ENCODE results near the gene FBXW8. TPM values are rescaled to one million over a fixed set of nuclear protein-coding genes. Genes with fewer than 3 reads are reported as not detected.

The FBXW8 gene
- polyA plus RNA-seq, 6 donors from 2014 or later: 7.4 to 15.3 (median 10.9) TPM

- H3K9me3 Mint-ChIP-seq: peaks cover 0 to 2% (median 0%) of the 10 kb centered on the region in 7 donors
- H3K27ac Mint-ChIP-seq: peak overlapping the region in 2 of 6 donors; percentile 56 to 67
- peak overlapping the region in 2 of 8 donors; percentile 40 to 42 for H3K4me3 Mint-ChIP-seq
- peaks cover 9 to 11% of the 10 kb centered on the region in 2 donors for H3K36me3 Mint-ChIP-seq
- peaks cover 8 to 14% (median 9%) of the 10 kb centered on the region in 3 donors for H3K27me3 Mint-ChIP-seq
- no peak for DNase-seq
- peaks cover 3 to 12% (median 6%) of the 10 kb centered on the region in 3 donors for H3K4me1 Mint-ChIP-seq
- ATAC-seq (ENCODE audit: low read depth in 2 of 2): peak in 1 of 2 donors; percentile 28
Measured at GRCh38 chr12:117032593-117033381, 122.0 kb downstream of the FBXW8 start.

DNA sequence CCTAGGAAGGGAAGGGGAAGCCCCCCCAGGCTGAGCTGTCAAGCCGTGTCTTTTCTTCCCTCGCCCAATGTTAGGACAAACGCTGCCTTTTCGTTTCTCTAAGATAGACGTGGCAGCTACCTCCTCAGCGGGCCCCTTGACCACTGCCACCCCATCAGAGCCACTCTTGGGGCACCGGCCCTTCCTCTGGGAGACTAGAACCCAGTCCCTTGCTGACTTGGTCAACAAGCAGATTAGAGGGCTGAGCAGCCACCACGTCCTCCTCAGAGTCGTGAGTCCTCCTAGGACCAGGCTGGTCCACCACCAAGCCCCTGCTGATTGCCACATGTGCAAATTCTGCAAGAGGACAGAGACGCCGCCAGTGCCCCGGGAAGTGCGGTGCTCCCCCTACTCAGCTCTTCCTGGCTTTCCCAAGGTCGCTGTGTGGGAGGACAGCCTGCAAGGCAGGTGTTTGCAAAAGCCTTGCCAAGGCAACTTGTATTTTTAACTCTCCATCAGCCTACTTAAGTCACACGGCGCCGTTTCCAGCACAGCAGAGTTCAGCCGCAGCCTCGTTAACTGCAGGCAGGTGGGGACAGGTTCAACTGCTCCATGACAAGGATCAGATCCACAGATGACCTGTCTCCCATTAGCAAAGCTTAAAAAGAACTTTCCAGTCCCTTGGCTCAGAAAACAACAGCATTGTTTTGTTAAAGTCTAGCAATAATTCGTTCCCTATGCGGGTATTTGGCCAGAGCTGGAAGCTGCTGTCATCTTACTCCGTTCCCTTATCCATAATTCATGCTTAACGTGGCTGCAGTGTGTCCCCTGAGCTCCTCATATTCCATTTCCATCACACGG lies 122.9 kb downstream of the FBXW8 start:
- Mint-ChIP-seq H3K4me3 (peak overlapping the region in 1 of 8 donors; percentile 21), H3K27ac (no peak overlapping the region), H3K27me3 (peaks cover 8 to 14% (median 9%) of the 10 kb centered on the region in 3 donors), H3K9me3 (peaks cover 0 to 2% (median 0%) of the 10 kb centered on the region in 7 donors), H3K4me1 (peaks cover 3 to 12% (median 6%) of the 10 kb centered on the region in 3 donors), H3K36me3 (peaks cover 3 to 8% of the 10 kb centered on the region in 2 donors)
- no peak for DNase-seq
- no peak for ATAC-seq (ENCODE audit: low read depth in 2 of 2)

- no peak for DNase-seq
- no peak overlapping the region for H3K4me3 Mint-ChIP-seq
- peaks cover 0 to 2% (median 0%) of the 10 kb centered on the region in 7 donors for H3K9me3 Mint-ChIP-seq
- H3K36me3 Mint-ChIP-seq: peaks cover 0 to 7% of the 10 kb centered on the region in 2 donors
- H3K4me1 Mint-ChIP-seq: peaks cover 3 to 12% (median 6%) of the 10 kb centered on the region in 3 donors
- no peak for ATAC-seq (ENCODE audit: low read depth in 2 of 2)
- H3K27me3 Mint-ChIP-seq: peaks cover 8 to 14% (median 9%) of the 10 kb centered on the region in 3 donors
- no peak overlapping the region for H3K27ac Mint-ChIP-seq
Measured at GRCh38 chr12:117034249-117034648, 123.5 kb downstream of the FBXW8 start.

GRCh38 chr12:117034701-117035151 lies 124.0 kb downstream of the FBXW8 start:
- Mint-ChIP-seq H3K27me3 (peaks cover 8 to 14% (median 9%) of the 10 kb centered on the region in 3 donors), H3K9me3 (peaks cover 0 to 2% (median 0%) of the 10 kb centered on the region in 7 donors), H3K4me1 (peaks cover 3 to 12% (median 6%) of the 10 kb centered on the region in 3 donors), H3K36me3 (peaks cover 0 to 7% of the 10 kb centered on the region in 2 donors), H3K4me3 (no peak overlapping the region), H3K27ac (no peak overlapping the region)
- DNase-seq: no peak
- ATAC-seq (ENCODE audit: low read depth in 2 of 2): no peak

- Mint-ChIP-seq H3K9me3 (peaks cover 0 to 2% (median 0%) of the 10 kb centered on the region in 7 donors), H3K4me3 (no peak overlapping the region), H3K36me3 (peaks cover 0 to 4% of the 10 kb centered on the region in 2 donors), H3K27me3 (peaks cover 8 to 14% (median 9%) of the 10 kb centered on the region in 3 donors), H3K27ac (no peak overlapping the region), H3K4me1 (peaks cover 3 to 12% (median 6%) of the 10 kb centered on the region in 3 donors)
- ATAC-seq (ENCODE audit: low read depth in 2 of 2) (no peak), DNase-seq (no peak)
Measured at GRCh38 chr12:117035287-117035686, 124.5 kb downstream of the FBXW8 start.

GRCh38 chr12:117036046-117036445 lies 125.3 kb downstream of the FBXW8 start:
- Mint-ChIP-seq H3K27ac (peak overlapping the region in 1 of 6 donors; percentile 76), H3K9me3 (peaks cover 0 to 2% (median 0%) of the 10 kb centered on the region in 7 donors), H3K27me3 (peaks cover 8 to 16% (median 14%) of the 10 kb centered on the region in 3 donors), H3K4me3 (no peak overlapping the region), H3K4me1 (peaks cover 6 to 12% (median 7%) of the 10 kb centered on the region in 3 donors), H3K36me3 (peaks cover 0 to 3% of the 10 kb centered on the region in 2 donors)
- no peak for DNase-seq
- no peak for ATAC-seq (ENCODE audit: low read depth in 2 of 2)

DNA sequence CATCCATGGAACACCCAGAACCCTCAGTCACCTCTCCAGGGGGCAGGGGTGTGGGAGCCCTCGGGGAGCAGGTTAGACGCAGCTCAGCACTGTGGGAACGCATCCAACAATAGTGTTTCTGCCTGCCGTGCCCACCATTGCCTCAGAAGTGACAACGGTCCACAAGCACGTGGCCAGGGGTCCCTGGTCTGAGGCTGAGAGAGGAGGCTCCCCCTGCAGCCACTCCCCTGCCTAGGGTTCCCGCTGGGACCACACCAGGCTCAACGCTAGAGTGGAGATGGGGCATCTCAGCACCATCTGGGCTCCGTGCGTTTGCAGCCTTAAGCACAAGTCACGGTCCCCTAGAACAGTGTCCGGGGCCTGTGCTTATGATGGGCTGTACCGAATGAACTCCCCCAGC lies 125.8 kb downstream of the FBXW8 start:
- DNase-seq (no peak), ATAC-seq (ENCODE audit: low read depth in 2 of 2) (no peak)
- no peak overlapping the region for H3K4me3 Mint-ChIP-seq
- peaks cover 6 to 12% (median 7%) of the 10 kb centered on the region in 3 donors for H3K4me1 Mint-ChIP-seq
- H3K36me3 Mint-ChIP-seq: no peaks in the 10 kb centered on the region
- no peak overlapping the region for H3K27ac Mint-ChIP-seq
- peaks cover 8 to 16% (median 14%) of the 10 kb centered on the region in 3 donors for H3K27me3 Mint-ChIP-seq
- peaks cover 0 to 2% (median 0%) of the 10 kb centered on the region in 7 donors for H3K9me3 Mint-ChIP-seq

- Mint-ChIP-seq H3K4me1 (peaks cover 6 to 7% (median 7%) of the 10 kb centered on the region in 3 donors), H3K27ac (no peak overlapping the region), H3K9me3 (peaks cover 0 to 2% (median 0%) of the 10 kb centered on the region in 7 donors), H3K36me3 (no peaks in the 10 kb centered on the region), H3K27me3 (peaks cover 8 to 17% (median 15%) of the 10 kb centered on the region in 3 donors), H3K4me3 (no peak overlapping the region)
- DNase-seq (no peak), ATAC-seq (ENCODE audit: low read depth in 2 of 2) (no peak)
Measured at GRCh38 chr12:117037289-117038022, 126.7 kb downstream of the FBXW8 start.

DNA sequence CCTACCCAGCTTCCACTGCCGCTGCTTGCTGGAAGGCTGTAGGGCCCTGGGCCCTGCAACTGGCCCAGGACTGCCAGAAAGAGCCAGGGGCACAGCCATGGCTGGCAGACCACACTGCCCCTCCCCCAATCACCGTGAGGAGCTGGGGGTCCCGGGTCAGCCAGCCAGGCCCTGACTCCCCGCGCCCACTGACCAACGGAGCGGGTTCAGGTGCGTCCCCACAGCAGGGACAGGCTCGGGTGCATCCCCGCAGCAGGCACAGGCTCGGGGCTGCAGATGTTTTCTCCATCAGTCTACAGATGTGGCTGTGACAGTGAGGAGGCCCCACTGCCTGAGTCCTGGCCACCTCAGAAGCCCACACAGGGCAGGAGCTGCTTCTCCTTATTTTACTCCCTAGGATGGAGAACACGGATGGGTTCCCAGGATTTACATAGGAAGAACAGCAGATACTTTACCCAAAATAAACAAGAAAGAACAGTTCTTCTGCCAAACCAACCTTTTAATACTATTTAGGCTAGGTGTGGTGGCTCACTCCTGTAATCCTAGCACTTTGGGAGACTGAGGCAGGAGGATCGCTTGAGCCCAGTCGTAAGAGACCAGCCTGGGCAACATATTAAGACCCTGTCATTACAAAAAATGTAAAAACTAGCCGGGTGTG lies 127.4 kb downstream of the FBXW8 start:
- no peaks in the 10 kb centered on the region for H3K36me3 Mint-ChIP-seq
- peaks cover 0 to 7% (median 4%) of the 10 kb centered on the region in 3 donors for H3K4me1 Mint-ChIP-seq
- peaks cover 14 to 22% (median 19%) of the 10 kb centered on the region in 3 donors for H3K27me3 Mint-ChIP-seq
- ATAC-seq (ENCODE audit: low read depth in 2 of 2) (no peak), DNase-seq (no peak)
- no peak overlapping the region for H3K27ac Mint-ChIP-seq
- H3K4me3 Mint-ChIP-seq: no peak overlapping the region
- peaks cover 0 to 2% (median 0%) of the 10 kb centered on the region in 7 donors for H3K9me3 Mint-ChIP-seq

GRCh38 chr12:117038919-117039318 lies 128.2 kb downstream of the FBXW8 start:
- Mint-ChIP-seq H3K4me3 (no peak overlapping the region), H3K27ac (peak overlapping the region in 1 of 6 donors; percentile 41), H3K36me3 (no peaks in the 10 kb centered on the region), H3K4me1 (peaks cover 0 to 4% (median 0%) of the 10 kb centered on the region in 3 donors), H3K27me3 (peaks cover 13 to 15% (median 13%) of the 10 kb centered on the region in 3 donors), H3K9me3 (no peaks in the 10 kb centered on the region)
- DNase-seq (no peak), ATAC-seq (ENCODE audit: low read depth in 2 of 2) (no peak)

DNA sequence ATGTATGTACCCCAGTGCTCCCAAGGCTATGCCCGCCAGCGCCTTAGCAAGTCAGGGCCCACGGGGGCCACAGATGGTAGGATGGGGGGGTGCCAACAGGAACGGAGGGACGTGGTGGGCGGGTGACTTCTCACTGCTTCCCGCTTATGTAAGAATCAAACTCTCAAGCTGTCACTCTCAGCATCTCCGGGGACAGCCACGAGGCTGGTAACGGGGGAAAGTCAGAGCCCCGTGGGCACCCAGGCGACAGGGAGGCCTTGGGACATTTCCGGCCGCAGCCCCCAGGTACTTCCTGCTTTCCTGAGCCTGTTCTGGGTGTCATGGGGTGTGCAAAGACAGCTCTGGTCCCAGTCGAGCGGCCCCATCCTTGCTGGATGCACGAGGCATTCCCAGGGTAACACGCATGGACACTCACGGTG lies 129.2 kb downstream of the FBXW8 start:
- no peak for ATAC-seq (ENCODE audit: low read depth in 2 of 2)

DNA sequence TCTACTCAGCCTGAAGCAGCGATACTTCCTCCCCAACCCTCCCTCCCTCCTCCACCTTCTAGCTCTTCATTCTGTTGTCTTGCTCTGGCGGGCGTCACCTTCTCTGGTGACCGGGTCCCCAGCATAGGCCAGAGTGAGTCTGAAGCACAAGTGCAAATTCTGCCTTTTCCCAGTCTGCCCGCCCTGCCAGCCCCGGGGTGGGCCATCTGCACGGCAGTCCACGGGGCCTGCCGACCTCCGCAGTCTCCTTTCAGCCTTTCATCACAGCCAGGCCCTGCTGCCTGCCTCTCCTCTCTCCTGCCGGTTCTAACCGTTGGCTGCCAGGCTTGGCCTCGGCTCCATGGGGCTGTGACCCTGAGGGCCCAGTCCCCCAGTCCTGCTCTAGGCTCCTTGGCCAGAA lies 129.7 kb downstream of the FBXW8 start:
- no peak overlapping the region for H3K4me3 Mint-ChIP-seq
- no peaks in the 10 kb centered on the region for H3K9me3 Mint-ChIP-seq
- ATAC-seq (ENCODE audit: low read depth in 2 of 2): no peak
- no peak for DNase-seq
- no peaks in the 10 kb centered on the region for H3K36me3 Mint-ChIP-seq
- no peak overlapping the region for H3K27ac Mint-ChIP-seq
- peaks cover 4 to 7% (median 4%) of the 10 kb centered on the region in 3 donors for H3K4me1 Mint-ChIP-seq
- H3K27me3 Mint-ChIP-seq: peaks cover 7 to 17% (median 13%) of the 10 kb centered on the region in 3 donors

More for the DNA sequence above, 129.2 kb downstream of the FBXW8 start:
- Mint-ChIP-seq H3K36me3 (no peaks in the 10 kb centered on the region), H3K4me3 (no peak overlapping the region), H3K4me1 (peaks cover 1 to 4% (median 4%) of the 10 kb centered on the region in 3 donors), H3K9me3 (no peaks in the 10 kb centered on the region), H3K27me3 (peaks cover 7 to 13% (median 11%) of the 10 kb centered on the region in 3 donors), H3K27ac (no peak overlapping the region)
- no peak for DNase-seq

Measured in naive B cell (primary cell).